GM23248 (cell line): ENCODE data around the gene CLSTN3. TPM values are rescaled to one million over a fixed set of nuclear protein-coding genes. Genes with fewer than 3 reads are reported as not detected.

Experiments used
- DNase-seq: peaks from one replicate; pipeline ENCODE4 v3.0.0-alpha.2; 2015
- H2AFZ ChIP-seq: fragments of 200-600 bp; sonication (generic); 2 replicates; pipeline ENCODE4 v1.6.1; 2016; ENCODE audit warnings: antibody characterized with exemption
- H3F3A ChIP-seq: fragments of 200-600 bp; sonication (generic); 2 replicates; pipeline ENCODE4 v1.6.1; 2016; ENCODE audit warnings: mild to moderate bottlenecking, antibody characterized with exemption, mixed run types; ENCODE audit not compliant: insufficient read depth
- H3K27ac ChIP-seq: fragments of 200-600 bp; sonication (generic); 2 replicates; pipeline ENCODE4 v1.5.1; 2016; ENCODE audit warnings: mild to moderate bottlenecking
- H3K27me3 ChIP-seq: fragments of 200-600 bp; sonication (generic); replicated peaks from 2 replicates; pipeline ENCODE4 v1.6.1; 2016; ENCODE audit warnings: mild to moderate bottlenecking; ENCODE audit not compliant: insufficient read depth
- H3K36me3 ChIP-seq: fragments of 200-600 bp; sonication (generic); 2 replicates; pipeline ENCODE4 v1.6.1; 2016; ENCODE audit warnings: low read depth, mild to moderate bottlenecking
- H3K4me1 ChIP-seq: fragments of 200-600 bp; sonication (generic); 2 replicates; pipeline ENCODE4 v1.6.1; 2016; ENCODE audit warnings: mild to moderate bottlenecking; ENCODE audit not compliant: insufficient read depth
- H3K4me2 ChIP-seq: fragments of 200-600 bp; sonication (generic); one replicate; pipeline ENCODE4 v1.6.1; 2016; ENCODE audit warnings: mild to moderate bottlenecking; ENCODE audit not compliant: unreplicated experiment
- H3K4me3 ChIP-seq: fragments of 200-600 bp; sonication (generic); 2 replicates; pipeline ENCODE4 v1.5.1; 2016; ENCODE audit warnings: mild to moderate bottlenecking
- H3K79me2 ChIP-seq: fragments of 200-600 bp; sonication (generic); 2 replicates; pipeline ENCODE4 v1.6.1; 2016; ENCODE audit warnings: mild to moderate bottlenecking; ENCODE audit not compliant: insufficient read depth
- H3K9ac ChIP-seq: fragments of 200-600 bp; sonication (generic); 2 replicates; pipeline ENCODE4 v1.6.1; 2016; ENCODE audit warnings: mild to moderate bottlenecking
- H3K9me2 ChIP-seq: fragments of 200-600 bp; sonication (generic); 2 replicates; pipeline ENCODE4 v1.6.1; 2016; ENCODE audit warnings: mixed run types, mild to moderate bottlenecking, moderate library complexity; ENCODE audit not compliant: insufficient read depth
- H3K9me3 ChIP-seq: fragments of 200-600 bp; sonication (generic); one replicate; pipeline ENCODE4 v1.6.1; 2017; ENCODE audit warnings: low read depth
- H4K20me1 ChIP-seq: fragments of 200-600 bp; sonication (generic); 2 replicates; pipeline ENCODE4 v1.6.0; 2016; ENCODE audit not compliant: insufficient read depth
- EZH2 ChIP-seq: fragments of 200-600 bp; sonication (generic); IDR thresholded peaks from 2 replicates; pipeline ENCODE4 v1.6.1; 2018; ENCODE audit warnings: antibody characterized with exemption, mild to moderate bottlenecking; ENCODE audit not compliant: insufficient read depth, poor library complexity, severe bottlenecking
- EZH2phosphoT487 ChIP-seq: fragments of 200-600 bp; sonication (generic); IDR thresholded peaks from 2 replicates; pipeline ENCODE4 v1.6.1; 2018; ENCODE audit warnings: antibody characterized with exemption, moderate library complexity, mild to moderate bottlenecking, low read depth; ENCODE audit not compliant: insufficient read depth
- WGBS, 2 experiments: methylation state at CpG; one replicate each; pipeline ENCODE4 v1.1.6; 2015 to 2017; ENCODE audit warnings: low lambda C conversion rate in 2 of 2, low coverage in 1 of 2; ENCODE audit errors: missing lambda C conversion rate in 2 of 2; 5-methylcytosine and 5-hydroxymethylcytosine counted together
- in situ Hi-C: fragments of 300-500 bp; cut with MboI; formaldehyde crosslinking; loops from 2 replicates; pipeline ENCODE4 v1.15.0; 2020
- polyA plus RNA-seq: library from polyadenylated mRNA; unstranded; fragments of >200 nt; fragmentation: Nextera tagmentation; extraction: Ambion mirVana; gene quantifications from 2 replicates; pipeline ENCODE4 v1.2.1, GENCODE V29; 2016
- total RNA-seq: library from RNA; depleted of rRNA; stranded (reverse); fragments of >200 nt; shearing (Covaris generic); gene quantifications from 2 replicates; pipeline ENCODE4 v1.2.3, GENCODE V29; 2014

CLSTN3 gene
- total and polyA plus RNA-seq, 2 experiments from 2014 or later, result 1.8 to 4.5 TPM

DNA sequence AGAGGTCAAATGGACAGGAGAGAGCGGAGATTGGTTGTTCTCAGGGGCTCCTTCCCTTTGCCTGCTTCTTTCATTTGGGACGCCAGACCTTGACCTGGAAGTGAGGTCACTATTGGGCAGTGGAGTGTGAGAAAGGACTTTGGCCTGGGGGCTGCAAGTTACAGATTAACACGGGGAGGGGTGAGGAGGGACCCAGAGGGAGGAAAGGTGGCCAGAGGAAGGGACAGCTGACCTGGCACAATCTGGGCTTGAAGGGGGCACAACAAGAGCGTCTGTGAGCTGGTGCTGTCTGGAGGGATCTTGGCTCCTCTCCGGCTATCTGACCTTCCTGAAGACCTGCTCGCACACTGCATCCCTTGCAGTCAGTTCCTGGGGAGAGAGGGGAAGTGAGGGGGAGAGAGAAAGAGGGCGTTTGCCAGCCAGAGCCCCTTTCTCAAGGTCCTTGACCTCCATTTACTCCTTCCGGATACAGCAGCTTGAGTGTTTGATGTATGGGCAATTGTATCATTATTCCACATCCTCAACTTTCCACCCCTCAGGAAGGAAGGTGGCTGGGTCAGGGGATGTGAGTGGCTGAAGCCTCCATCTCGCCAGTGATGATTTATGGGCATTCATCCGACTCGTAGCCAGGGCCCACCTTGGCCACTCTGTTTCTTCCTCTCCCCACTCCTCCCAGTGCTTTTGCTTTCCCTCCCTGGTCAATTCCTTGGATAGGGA, 6.2 kb upstream of the CLSTN3 start:
- no peak overlapping the region for H2AFZ ChIP-seq
- no peaks in the 10 kb centered on the region for H3F3A ChIP-seq
- no peaks in the 10 kb centered on the region for H3K9me2 ChIP-seq
- in situ Hi-C loops, result no loop called here
- no peaks in the 10 kb centered on the region for H3K4me1 ChIP-seq
- TF ChIP-seq EZH2 (no peak), EZH2phosphoT487 (no peak)
- no peaks in the 10 kb centered on the region for H4K20me1 ChIP-seq
- H3K9ac ChIP-seq, result no peak overlapping the region
- no peaks in the 10 kb centered on the region for H3K27me3 ChIP-seq
- DNase-seq, result no peak
- no peaks in the 10 kb centered on the region for H3K9me3 ChIP-seq
- H3K4me2 ChIP-seq, result no peak overlapping the region
- no peak overlapping the region for H3K4me3 ChIP-seq
- WGBS, 2 experiments, result 70 to 76% methylated on average over 11 of the region's 11 CpGs
- H3K27ac ChIP-seq, result no peak overlapping the region
- no peaks in the 10 kb centered on the region for H3K36me3 ChIP-seq
- no peaks in the 10 kb centered on the region for H3K79me2 ChIP-seq

- Histone ChIP-seq H3K4me1 (peaks cover 6% of the 10 kb centered on the region; the same call in 1 of the 2 replicates), H3K27ac (no peak overlapping the region), H3K9me3 (no peaks in the 10 kb centered on the region), H3F3A (no peaks in the 10 kb centered on the region), H3K9ac (no peak overlapping the region), H3K4me2 (no peak overlapping the region), H2AFZ (no peak overlapping the region), H4K20me1 (no peaks in the 10 kb centered on the region), H3K27me3 (no peaks in the 10 kb centered on the region), H3K79me2 (no peaks in the 10 kb centered on the region), H3K4me3 (no peak overlapping the region), H3K36me3 (no peaks in the 10 kb centered on the region), H3K9me2 (no peaks in the 10 kb centered on the region)
- in situ Hi-C loops, result no loop called here
- DNase-seq, result no peak
- TF ChIP-seq EZH2phosphoT487 (no peak), EZH2 (no peak)
- 97 to 100% methylated on average over 4 of the region's 4 CpGs for WGBS, 2 experiments
These were observed 4.4 kb upstream of the CLSTN3 start for GRCh38 chr12:7125632-7126227.

DNA sequence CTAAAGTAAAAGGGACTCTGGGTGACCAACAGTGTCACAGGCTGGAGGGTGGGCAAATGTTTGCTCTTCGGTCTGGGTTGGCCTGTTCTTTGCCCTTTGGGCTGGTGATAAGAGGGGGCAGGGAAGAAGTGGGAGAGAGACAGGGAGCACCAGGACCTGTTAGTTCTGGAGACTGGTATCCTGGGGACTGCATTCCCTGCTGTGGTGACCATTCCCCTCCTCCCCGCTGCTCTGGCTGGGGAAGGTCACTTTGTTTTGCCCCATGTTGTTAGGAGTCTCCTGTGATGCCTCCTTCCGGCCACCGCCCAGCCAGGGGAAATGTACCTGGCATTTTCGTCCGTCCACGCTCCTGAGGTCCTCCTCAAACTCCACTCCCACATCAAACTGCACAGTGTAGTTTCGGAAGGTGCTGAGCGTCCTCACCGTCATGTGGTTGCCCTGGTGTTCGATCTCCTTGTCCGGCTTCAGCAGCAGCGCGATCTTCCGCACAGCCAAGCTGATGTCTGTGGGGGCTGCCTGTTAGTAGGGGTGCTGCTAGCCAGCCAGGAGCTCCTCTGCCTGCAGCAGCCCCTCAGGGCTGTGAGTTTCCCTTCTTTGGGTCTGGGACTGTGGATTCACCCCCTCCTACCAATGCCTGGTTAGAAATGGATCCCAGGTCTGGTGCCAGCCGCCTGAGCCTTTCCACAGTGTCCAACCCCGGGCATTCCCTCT, 2.1 kb upstream of the CLSTN3 start:
- Histone ChIP-seq H3K27ac (no peak overlapping the region), H3K36me3 (no peaks in the 10 kb centered on the region), H4K20me1 (no peaks in the 10 kb centered on the region), H3K9me2 (no peaks in the 10 kb centered on the region), H3F3A (no peaks in the 10 kb centered on the region), H3K4me1 (peaks cover 11% of the 10 kb centered on the region; the same call in 1 of the 2 replicates), H3K4me2 (no peak overlapping the region), H3K79me2 (no peaks in the 10 kb centered on the region), H2AFZ (no peak overlapping the region), H3K4me3 (no peak overlapping the region), H3K9ac (no peak overlapping the region), H3K9me3 (no peaks in the 10 kb centered on the region), H3K27me3 (no peaks in the 10 kb centered on the region)
- WGBS, 2 experiments, result 94% methylated on average over 16 to 17 of the region's 17 CpGs
- in situ Hi-C loops, result no loop called here
- TF ChIP-seq EZH2, result no peak
- TF ChIP-seq EZH2phosphoT487, result no peak
- DNase-seq, result no peak

DNA sequence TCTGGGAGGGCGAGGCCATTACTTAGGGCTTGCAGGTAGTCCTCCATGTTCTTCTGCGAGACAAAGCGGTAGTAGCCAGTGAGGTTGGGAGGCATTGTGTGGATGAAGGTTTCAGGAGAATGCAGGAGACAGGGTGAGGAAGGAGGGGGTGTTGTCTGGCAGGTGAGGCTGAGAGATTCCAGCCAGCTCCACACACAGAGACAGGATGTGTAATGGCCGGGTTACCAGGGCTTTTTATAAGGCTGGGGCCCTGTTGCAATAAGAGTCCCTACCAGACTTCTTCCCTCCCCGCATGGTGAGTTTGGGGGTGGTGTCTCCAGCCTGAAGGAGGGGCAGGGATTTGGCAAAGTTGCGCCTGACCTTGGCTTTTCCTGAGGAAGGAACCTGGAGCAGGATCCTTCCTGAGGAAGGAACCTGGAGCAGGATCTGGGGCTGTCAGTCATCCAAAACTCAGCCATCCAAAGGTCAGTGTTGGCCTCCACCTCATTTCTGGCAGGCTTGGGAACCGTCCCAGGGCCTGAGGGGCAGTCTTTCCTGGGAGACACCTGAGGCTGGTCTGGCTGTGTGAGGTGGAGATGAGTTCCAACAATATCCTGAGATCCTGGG, 1.4 kb upstream of the CLSTN3 start, which contains the start of gene RBP5:
Gene RBP5 (minus strand): TSS at position 209 of the 606 bp plus-strand sequence. CDS start 114 bp downstream, at position 95.
- H3K9me3 ChIP-seq, result no peaks in the 10 kb centered on the region
- H3K79me2 ChIP-seq, result no peaks in the 10 kb centered on the region
- H3K27ac ChIP-seq, result no peak within 1 kb of the TSS
- H3K36me3 ChIP-seq, result no peaks in the 10 kb centered on the region
- no peaks in the 10 kb centered on the region for H3K9me2 ChIP-seq
- H3F3A ChIP-seq, result no peaks in the 10 kb centered on the region
- no peaks in the 10 kb centered on the region for H3K27me3 ChIP-seq
- WGBS, 2 experiments, result 70 to 72% methylated on average over 7 of the region's 7 CpGs
- peak within 1 kb of the TSS; percentile 16; the same call in 1 of the 2 replicates for H3K9ac ChIP-seq
- no peaks in the 10 kb centered on the region for H4K20me1 ChIP-seq
- peak within 1 kb of the TSS; percentile 67 for H3K4me3 ChIP-seq
- H3K4me1 ChIP-seq, result peaks cover 11% of the 10 kb centered on the region; the same call in 1 of the 2 replicates
- no peak for DNase-seq
- in situ Hi-C loops, result no loop called here
- TF ChIP-seq EZH2, result no peak
- no peak for TF ChIP-seq EZH2phosphoT487
- peak within 1 kb of the TSS; percentile 77 for H3K4me2 ChIP-seq
- H2AFZ ChIP-seq, result peak within 1 kb of the TSS; percentile 46
